Lower leg skin (tissue), 4 donors: ENCODE measurements around the gene PLEKHA8. TPM values are rescaled to one million over a fixed set of nuclear protein-coding genes. Genes with fewer than 3 reads are reported as not detected.
A peak's percentile ranks its signal among the peaks of the same experiment; 100 is the strongest.

Experiments used
- DNase-seq, 2 donors: peaks; one replicate each; pipeline ENCODE4 v3.0.0-alpha.2; 2019; ENCODE audit warnings: low spot score in 2 of 2
- H3K4me3 ChIP-seq: fragments of 200-600 bp; sonication (generic); 2 replicates; pipeline ENCODE4 v1.5.1; 2017; ENCODE audit warnings: mild to moderate bottlenecking, low read depth; ENCODE audit not compliant: poor library complexity, severe bottlenecking
- POLR2A ChIP-seq, 2 donors: fragments of 450-650 bp; IDR thresholded peaks; one replicate each; pipeline ENCODE4 v1.6.1; 2016 to 2017; ENCODE audit warnings: antibody characterized with exemption in 2 of 2, mild to moderate bottlenecking in 1 of 2, moderate library complexity in 1 of 2
- WGBS, 2 donors: methylation state at CpG; one replicate each; pipeline ENCODE4 v1.1.5; 2018; 5-methylcytosine and 5-hydroxymethylcytosine counted together
- intact Hi-C: fragments of 100-400 bp; cut with DNase I; formaldehyde crosslinking; loops from one replicate; pipeline ENCODE4 v1.15.0; 2023; ENCODE audit warnings: low total_unique reads
- total RNA-seq, 4 donors: library from RNA; depleted of rRNA; stranded (reverse); fragments of >200 nt; gene quantifications; one replicate each; pipeline ENCODE4 v1.1.0, GENCODE V29; 2016
- TF ChIP-seq, protein P1 (sequence below), 3 donors: fragments of 450-650 bp; IDR thresholded peaks; one replicate each; pipeline ENCODE4 v1.5.1; 2016; ENCODE audit warnings: antibody characterized with exemption in 3 of 3, mild to moderate bottlenecking in 3 of 3, moderate library complexity in 2 of 3

The PLEKHA8 gene
- total RNA-seq, 4 donors from 2014 or later, result 6.0 to 10.9 (median 6.5) TPM

DNA sequence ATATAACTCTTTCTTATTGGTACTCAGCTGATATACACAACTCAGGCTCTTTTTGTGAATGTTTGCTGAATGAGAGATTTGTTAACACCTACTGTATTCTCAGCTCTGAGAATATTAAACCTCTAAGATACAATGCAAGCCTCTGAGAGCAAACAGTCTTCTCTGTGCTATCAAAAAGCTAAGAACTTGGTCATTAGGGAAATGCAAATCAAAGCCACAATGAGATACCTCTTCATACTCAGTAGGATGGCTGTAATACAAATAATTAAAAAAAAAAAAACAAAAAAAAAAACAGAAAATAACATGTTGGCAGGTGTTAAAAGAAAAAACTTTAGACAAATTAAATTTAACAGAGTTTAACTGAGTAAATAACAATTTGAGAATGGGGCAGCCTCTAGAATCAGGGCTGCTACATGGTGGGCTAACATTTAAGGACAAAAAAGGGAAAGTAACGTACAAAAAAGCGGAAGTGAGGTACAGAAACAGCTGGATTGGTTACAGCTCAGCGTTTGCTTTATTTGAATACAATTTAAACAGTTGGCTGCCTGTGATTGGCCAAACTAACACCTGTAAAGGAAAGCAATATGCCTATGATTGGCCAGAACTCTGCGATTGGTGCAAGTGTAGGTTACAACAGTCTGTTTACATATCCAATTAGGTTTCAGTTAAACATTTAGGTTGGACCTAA lies 91.8 kb downstream of the PLEKHA8 start:
- WGBS, 2 donors, result 85 to 88% methylated on average over 4 of the region's 4 CpGs
- no peak for TF ChIP-seq POLR2A (IDR thresholded peaks at IDR 0.05)
- TF ChIP-seq, protein P1, sequence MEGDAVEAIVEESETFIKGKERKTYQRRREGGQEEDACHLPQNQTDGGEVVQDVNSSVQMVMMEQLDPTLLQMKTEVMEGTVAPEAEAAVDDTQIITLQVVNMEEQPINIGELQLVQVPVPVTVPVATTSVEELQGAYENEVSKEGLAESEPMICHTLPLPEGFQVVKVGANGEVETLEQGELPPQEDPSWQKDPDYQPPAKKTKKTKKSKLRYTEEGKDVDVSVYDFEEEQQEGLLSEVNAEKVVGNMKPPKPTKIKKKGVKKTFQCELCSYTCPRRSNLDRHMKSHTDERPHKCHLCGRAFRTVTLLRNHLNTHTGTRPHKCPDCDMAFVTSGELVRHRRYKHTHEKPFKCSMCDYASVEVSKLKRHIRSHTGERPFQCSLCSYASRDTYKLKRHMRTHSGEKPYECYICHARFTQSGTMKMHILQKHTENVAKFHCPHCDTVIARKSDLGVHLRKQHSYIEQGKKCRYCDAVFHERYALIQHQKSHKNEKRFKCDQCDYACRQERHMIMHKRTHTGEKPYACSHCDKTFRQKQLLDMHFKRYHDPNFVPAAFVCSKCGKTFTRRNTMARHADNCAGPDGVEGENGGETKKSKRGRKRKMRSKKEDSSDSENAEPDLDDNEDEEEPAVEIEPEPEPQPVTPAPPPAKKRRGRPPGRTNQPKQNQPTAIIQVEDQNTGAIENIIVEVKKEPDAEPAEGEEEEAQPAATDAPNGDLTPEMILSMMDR (IDR thresholded peaks at IDR 0.05), result no peak
- no peak for DNase-seq
- no peak overlapping the region for H3K4me3 ChIP-seq
- intact Hi-C loops, result no loop called here

GRCh38 chr7:30133736-30134610 lies 105.8 kb downstream of the PLEKHA8 start:
- H3K4me3 ChIP-seq, result peak overlapping the region; percentile 87
- TF ChIP-seq POLR2A (IDR thresholded peaks at IDR 0.05), result no peak
- TF ChIP-seq, protein P1 (IDR thresholded peaks at IDR 0.05), result no peak
- no peak for DNase-seq
- intact Hi-C loops, result no loop called here
- WGBS, 2 donors, result 37% methylated on average over 13 of the region's 13 CpGs

GRCh38 chr7:30134611-30135300 lies 106.5 kb downstream of the PLEKHA8 start, which contains the start of gene MTURN:
Gene MTURN, plus strand, starts transcription at chr7:30134986. Its CDS starts 151 bp downstream, at chr7:30135137.
- WGBS, 2 donors, result 1% methylated on average over 45 to 61 of the region's 99 CpGs
- TF ChIP-seq, protein P1 (IDR thresholded peaks at IDR 0.05), result no peak
- TF ChIP-seq POLR2A (IDR thresholded peaks at IDR 0.05), result no peak
- DNase-seq, result peak; percentile 73 to 97
- intact Hi-C loops, result no loop called here
- H3K4me3 ChIP-seq, result peak within 1 kb of the TSS; percentile 87

DNA sequence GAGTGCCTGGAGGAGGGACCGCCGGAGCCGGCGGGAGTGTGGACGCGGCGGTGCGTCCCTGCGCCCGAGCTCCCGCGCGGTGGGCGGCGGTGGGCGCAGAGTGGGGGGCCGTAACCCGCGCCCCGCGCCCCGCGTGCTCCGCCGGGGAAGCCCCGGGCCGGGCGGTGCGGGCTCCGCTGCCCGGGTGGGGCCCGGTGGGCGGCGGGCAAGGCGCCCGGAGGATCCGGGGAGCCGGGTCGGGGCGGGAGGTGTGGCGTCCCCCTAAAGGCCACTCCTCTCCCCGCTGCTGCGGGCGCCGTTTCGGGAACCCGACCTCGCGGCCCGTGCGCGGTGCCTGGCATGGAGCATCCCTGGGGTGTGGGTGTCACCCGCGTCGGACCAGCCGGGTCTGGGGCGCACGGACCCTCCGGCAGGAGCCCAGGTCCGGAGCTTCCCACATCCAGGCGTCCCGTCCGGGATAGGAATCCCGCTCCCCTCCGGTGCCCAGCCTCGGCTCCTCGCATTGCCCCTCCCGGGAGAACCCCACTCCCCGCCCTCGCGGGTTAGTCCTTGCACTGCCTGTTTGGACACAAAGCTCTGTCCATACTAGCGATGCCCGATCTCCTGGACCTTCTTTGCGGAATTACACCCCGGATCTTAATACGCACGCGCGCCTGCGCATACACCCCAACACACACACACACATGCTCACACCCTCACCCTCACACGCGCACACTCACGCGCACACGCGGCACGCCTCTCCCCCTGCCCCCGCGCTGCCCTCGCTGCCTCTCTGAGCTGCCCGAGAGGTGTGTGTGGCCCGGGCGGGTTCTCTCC lies 107.3 kb downstream of the PLEKHA8 start:
- intact Hi-C loops, result no loop called here
- WGBS, 2 donors, result 0 to 1% methylated on average over 34 to 41 of the region's 93 CpGs
- peak; percentile 67 to 92 for DNase-seq

More for the DNA sequence above, 107.3 kb downstream of the PLEKHA8 start:
- peak overlapping the region; percentile 87 for H3K4me3 ChIP-seq
- TF ChIP-seq POLR2A (IDR thresholded peaks at IDR 0.05), result no peak
- TF ChIP-seq, protein P1 (IDR thresholded peaks at IDR 0.05), result no peak
